ENCODE results near the gene KAT7. TPM values are rescaled to one million over a fixed set of nuclear protein-coding genes. Genes with fewer than 3 reads are reported as not detected.

Gene KAT7
- total and polyA plus RNA-seq, 2 of the 8 experiments (the other 6 are each of a cell fraction or from before 2014, with no cell fraction given): 90.9 to 139 TPM

- H3K79me2 ChIP-seq (ENCODE audit: control insufficient read depth in 1 of 2, insufficient read depth in 2 of 2, low read length in 2 of 2): peaks cover 20 to 39% of the 10 kb centered on the region in 2 experiments
- no peak overlapping the region for H4K5ac ChIP-seq (ENCODE audit: insufficient read length, low read depth, low read length)
- no peaks in the 10 kb centered on the region for H3K27me3 ChIP-seq (replicated peaks in 1 of 4; ENCODE audit: control insufficient read depth in 3 of 4, extremely low read depth in 1 of 4, insufficient read depth in 3 of 4, low read length in 3 of 4)
- no peak overlapping the region for H3K56ac ChIP-seq (replicated peaks; ENCODE audit: insufficient read length, low read depth, low read length)
- no peak overlapping the region for H2BK20ac ChIP-seq (ENCODE audit: low read length)
- no peak overlapping the region for H3K4ac ChIP-seq (replicated peaks; ENCODE audit: insufficient read length, low read depth, low read length)
- H3K79me1 ChIP-seq (ENCODE audit: low read depth, low read length): no peaks in the 10 kb centered on the region
- POLR2A ChIA-PET (ENCODE audit: partially characterized antibody): interaction anchor here (0.6 to 4.7 kb wide), 30 partner anchors 10 to 250 kb away, joined by 3 to 59 read pairs (median 4); partner anchors contain the start of genes KAT7 and SLC35B1
- H3K4me1 ChIP-seq (replicated peaks in 1 of 4; ENCODE audit: control insufficient read depth in 3 of 4, insufficient read depth in 4 of 4, low read length in 3 of 4): peaks cover 0 to 18% (median 3%) of the 10 kb centered on the region in 4 experiments; a peak in 5 of 7 replicates
- TF ChIP-seq ZNF274 (IDR thresholded peaks at IDR 0.05; ENCODE audit: borderline replicate concordance, extremely low read depth, low read length): no peak
- no peak for TF ChIP-seq SIRT6 (IDR thresholded peaks at IDR 0.05; ENCODE audit: low read length)
- TF ChIP-seq CHD2 (IDR thresholded peaks at IDR 0.05; ENCODE audit: low read length): no peak
- TF ChIP-seq CTBP2 (IDR thresholded peaks at IDR 0.05; ENCODE audit: borderline replicate concordance, insufficient read depth, insufficient read length, low read length): no peak
- TF ChIP-seq CHD1 (IDR thresholded peaks at IDR 0.05; ENCODE audit: low read depth, low read length): no peak
- H3K9me3 ChIP-seq (ENCODE audit: insufficient read depth in 2 of 2, low read depth in 1 of 2, low read length in 1 of 2): no peaks in the 10 kb centered on the region
- peaks cover 7% of the 10 kb centered on the region; the same call in 1 of the 2 replicates for H3K23me2 ChIP-seq (ENCODE audit: low read depth, low read length)
- H3K18ac ChIP-seq (ENCODE audit: extremely low read depth, low read length): no peak overlapping the region
- peak overlapping the region; percentile 59; the same call in 1 of the 2 replicates for H2AFZ ChIP-seq (ENCODE audit: low read length)
- WGBS, 2 experiments (ENCODE audit: extremely low coverage in 1 of 2, insufficient coverage in 1 of 2, insufficient read length in 1 of 2, insufficient replicate concordance in 2 of 2, low coverage in 1 of 2, low lambda C conversion rate in 2 of 2, missing lambda C conversion rate in 1 of 2): 36% methylated on average over 8 of the region's 8 CpGs; no CpG with 5 or more reads in 1 of the 2 experiments
- CTCF ChIA-PET (ENCODE audit: partially characterized antibody): interaction anchor here (0.6 to 3.1 kb wide), 5 partner anchors 13 to 483 kb away, joined by 3 to 12 read pairs (median 3); partner anchors contain the start of gene SLC35B1
- H3K4me2 ChIP-seq (ENCODE audit: insufficient read depth in 1 of 2, low read depth in 2 of 2, low read length in 2 of 2): peak overlapping the region; percentile 47 to 51
- H3K36me3 ChIP-seq (ENCODE audit: control insufficient read depth in 2 of 4, insufficient read depth in 4 of 4, low read length in 3 of 4): no peaks in the 10 kb centered on the region
- 0 out of 2 replicates have a peak overlapping the region, but pooled peaks have one; percentile 66 for H2BK15ac ChIP-seq (ENCODE audit: low read length)
- no peak for DNase-seq (ENCODE audit: low read depth in 1 of 2, low spot score in 2 of 2)
- no peak overlapping the region; the same call in 1 of the 2 replicates for H3K27ac ChIP-seq (ENCODE audit: low read depth, low read length)
- peak overlapping the region; percentile 11 to 47 (median 29); a peak in 5 of 8 replicates for H3K4me3 ChIP-seq (ENCODE audit: extremely low read depth in 1 of 4, insufficient read depth in 2 of 4, low read depth in 3 of 4, low read length in 4 of 4)
- H2BK12ac ChIP-seq (ENCODE audit: low read depth, low read length): no peak overlapping the region
- no peak for FAIRE-seq
- H2BK5ac ChIP-seq (ENCODE audit: low read depth, low read length): no peak overlapping the region
- no peak overlapping the region for H3K9ac ChIP-seq (replicated peaks in 1 of 4; ENCODE audit: extremely low read depth in 1 of 4, low read depth in 3 of 4, low read length in 3 of 4)
- no peak overlapping the region for H4K91ac ChIP-seq (replicated peaks; ENCODE audit: insufficient read length, low read length)
- H4K8ac ChIP-seq (ENCODE audit: extremely low read depth, insufficient read depth, low read length): no peak overlapping the region
- no peak overlapping the region for H3K23ac ChIP-seq (ENCODE audit: insufficient read length)
- H4K20me1 ChIP-seq (replicated peaks in 1 of 2; ENCODE audit: control insufficient read depth in 1 of 2, insufficient read depth in 2 of 2, low read length in 2 of 2): peaks cover 0 to 2% of the 10 kb centered on the region in 2 experiments
- H2AK5ac ChIP-seq (ENCODE audit: low read depth, low read length): no peak overlapping the region
- no peak overlapping the region for H3K14ac ChIP-seq (ENCODE audit: insufficient read length)
- H2BK120ac ChIP-seq (replicated peaks; ENCODE audit: low read depth, low read length): no peak overlapping the region
Measured at GRCh38 chr17:49764559-49765180, 23.8 kb upstream of the KAT7 start.

Measured in H1 (cell line).